OCI-M1 (cell line): Measurements from ENCODE around the gene DCHS1.

ENCODE experiments used
- DNase-seq: peaks from one replicate; lab custom pipeline; 2025; lab: John Stamatoyannopoulos, UW

The DCHS1 gene

GRCh38 chr11:6610591-6610990, 45.0 kb downstream of the DCHS1 start:
- DNase-seq: no peak

DNA sequence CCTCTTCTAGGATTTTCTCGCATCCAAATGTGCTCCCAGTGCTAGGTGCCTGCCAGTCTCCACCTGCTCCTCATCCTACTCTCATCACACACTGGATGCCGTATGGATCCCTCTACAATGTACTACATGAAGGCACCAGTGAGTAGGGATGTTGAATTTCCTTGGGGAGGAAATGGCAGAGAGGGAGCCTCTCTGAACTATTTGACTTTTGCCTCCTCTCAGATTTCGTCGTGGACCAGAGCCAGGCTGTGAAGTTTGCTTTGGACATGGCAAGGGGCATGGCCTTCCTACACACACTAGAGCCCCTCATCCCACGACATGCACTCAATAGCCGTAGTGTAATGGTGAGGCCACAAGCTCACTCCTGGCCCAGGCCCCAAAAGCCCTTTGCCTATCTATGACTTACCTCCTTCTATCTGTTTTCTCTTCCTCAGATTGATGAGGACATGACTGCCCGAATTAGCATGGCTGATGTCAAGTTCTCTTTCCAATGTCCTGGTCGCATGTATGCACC, 46.0 kb downstream of the DCHS1 start:
- DNase-seq: no peak

DNA sequence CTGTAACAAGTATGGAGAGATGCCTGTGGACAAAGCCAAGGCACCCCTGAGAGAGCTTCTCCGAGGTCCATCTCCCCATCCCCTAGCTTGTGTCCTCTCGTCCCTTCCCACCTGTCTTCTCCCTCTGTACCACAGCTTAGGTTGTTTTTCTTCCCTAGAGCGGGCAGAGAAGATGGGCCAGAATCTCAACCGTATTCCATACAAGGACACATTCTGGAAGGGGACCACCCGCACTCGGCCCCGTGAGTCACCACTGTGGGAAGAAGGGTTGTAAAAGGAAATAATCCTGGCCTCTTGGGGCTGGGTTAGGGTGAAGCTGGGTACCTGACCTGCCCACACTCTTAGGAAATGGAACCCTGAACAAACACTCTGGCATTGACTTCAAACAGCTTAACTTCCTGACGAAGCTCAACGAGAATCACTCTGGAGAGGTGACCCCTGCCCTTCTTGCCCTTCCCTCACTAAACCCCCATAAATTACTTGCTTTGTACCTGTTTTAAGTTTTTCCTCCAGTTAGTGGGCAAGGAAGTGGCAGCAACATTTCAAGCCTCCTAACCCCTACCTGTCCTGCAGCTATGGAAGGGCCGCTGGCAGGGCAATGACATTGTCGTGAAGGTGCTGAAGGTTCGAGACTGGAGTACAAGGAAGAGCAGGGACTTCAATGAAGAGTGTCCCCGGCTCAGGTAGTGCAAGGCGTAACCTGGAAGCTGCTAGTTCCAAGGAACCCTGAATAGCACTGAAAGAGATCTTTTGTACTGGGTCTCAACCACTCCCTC, 46.7 kb downstream of the DCHS1 start:
- no peak for DNase-seq

DNA sequence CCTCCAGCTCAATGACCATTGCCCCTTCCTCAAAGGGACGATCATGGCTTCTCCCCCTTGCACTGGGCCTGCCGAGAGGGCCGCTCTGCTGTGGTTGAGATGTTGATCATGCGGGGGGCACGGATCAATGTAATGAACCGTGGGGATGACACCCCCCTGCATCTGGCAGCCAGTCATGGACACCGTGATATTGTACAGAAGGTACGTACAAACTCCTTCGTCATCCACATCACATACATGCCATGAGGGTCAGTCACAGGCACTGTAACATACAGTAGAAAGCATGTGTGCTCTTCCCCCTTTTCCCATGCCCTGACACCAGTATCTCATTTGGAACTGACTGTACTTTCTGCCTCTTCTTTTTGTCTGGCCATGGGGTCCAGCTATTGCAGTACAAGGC, 47.6 kb downstream of the DCHS1 start:
- no peak for DNase-seq

GRCh38 chr11:6607190-6607795, 48.3 kb downstream of the DCHS1 start:
- DNase-seq: peak; percentile 84

DNA sequence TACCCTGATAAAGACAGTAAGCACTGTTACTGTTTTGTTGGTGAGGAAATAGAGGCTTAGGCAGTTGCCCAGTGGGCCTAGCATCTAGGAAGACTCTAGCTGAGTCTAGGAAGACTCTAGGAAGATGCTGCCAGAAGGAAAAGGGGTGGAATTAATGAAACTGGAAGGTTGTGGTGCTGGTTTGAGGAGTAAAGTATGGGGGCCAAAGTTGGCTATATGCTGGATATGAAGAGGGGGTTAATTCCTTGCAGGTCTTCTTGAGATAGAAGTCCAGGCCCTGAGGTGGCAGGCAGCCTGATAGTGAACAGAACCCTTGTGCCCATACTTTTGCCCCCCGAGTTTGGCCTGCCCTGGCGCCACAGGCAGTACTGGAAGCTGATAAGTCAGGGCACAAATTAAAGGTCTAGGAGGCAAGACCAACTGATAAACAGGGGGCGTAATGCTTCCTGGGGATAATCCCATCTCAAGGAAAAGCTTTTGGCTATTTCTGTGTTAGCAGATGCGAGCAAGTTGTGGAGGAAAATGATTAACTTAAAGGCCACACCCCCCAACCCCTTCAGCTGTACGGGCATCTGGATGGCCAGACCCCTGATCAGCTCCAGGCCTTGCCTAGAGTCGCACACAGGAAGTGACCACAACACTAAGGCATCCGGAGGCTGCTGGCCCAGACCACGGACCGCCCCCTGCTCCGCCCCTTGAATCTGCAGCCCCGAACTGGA, 49.0 kb downstream of the DCHS1 start:
- DNase-seq: peak; percentile 93

GRCh38 chr11:6604790-6605189, 50.8 kb downstream of the DCHS1 start:
- DNase-seq: no peak

DNA sequence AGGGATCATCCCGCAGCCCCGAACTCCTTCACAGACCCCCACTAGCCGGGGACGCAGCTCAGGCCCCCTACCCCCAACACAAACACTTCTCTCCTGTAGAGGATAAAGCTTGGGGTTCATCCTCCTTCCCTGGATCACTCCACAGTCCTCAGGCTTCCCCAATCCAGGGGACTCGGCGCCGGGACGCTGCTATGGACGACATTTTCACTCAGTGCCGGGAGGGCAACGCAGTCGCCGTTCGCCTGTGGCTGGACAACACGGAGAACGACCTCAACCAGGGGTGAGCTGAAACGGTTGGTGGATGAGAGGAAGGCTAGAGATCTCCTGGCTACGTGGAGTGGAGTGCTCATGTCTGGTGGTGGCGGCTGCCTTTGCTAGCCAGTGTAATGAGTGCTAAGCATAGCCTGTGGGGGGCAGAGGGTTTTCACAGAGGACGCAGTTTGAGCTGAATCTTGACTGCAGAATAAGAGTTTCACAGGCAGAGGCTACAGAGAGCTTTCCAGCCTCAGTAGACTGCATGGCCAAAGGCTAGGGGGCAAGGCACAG, 51.5 kb downstream of the DCHS1 start:
- DNase-seq: peak; percentile 78

GRCh38 chr11:6603287-6604080, 52.1 kb downstream of the DCHS1 start, which contains the start of the genes ILK and RRP8:
ILK (plus strand) TSS chr11:6603774; CDS start chr11:6604272, 498 bp downstream.
RRP8 (minus strand) TSS chr11:6603616; CDS start chr11:6603502, 114 bp downstream.
- DNase-seq: peak; percentile 93

GRCh38 chr11:6602096-6602940, 53.3 kb downstream of the DCHS1 start:
- DNase-seq: no peak

DNA sequence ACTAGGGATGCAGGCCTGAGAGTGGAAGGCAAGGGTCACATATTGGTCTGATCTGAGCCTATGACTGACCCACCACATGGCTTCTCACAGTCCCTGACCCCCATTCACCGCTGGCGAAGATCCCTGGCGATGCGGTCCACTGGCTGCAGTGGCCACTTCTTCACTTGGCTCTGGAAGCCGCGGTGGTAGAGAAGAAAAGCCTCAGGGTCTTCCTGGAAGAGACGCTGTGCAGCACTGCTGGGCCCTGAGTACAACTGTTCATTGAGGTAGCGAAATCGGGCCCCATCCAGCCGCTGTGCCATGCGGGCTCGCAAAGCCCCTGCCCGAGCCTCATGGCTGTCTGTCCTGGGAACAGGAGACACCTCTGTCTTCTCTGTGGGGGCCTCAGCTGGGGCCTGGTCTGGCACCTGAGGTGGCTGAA, 54.6 kb downstream of the DCHS1 start:
- DNase-seq: no peak

GRCh38 chr11:6599881-6600390, 55.7 kb downstream of the DCHS1 start:
- no peak for DNase-seq

GRCh38 chr11:6599449-6599848, 56.2 kb downstream of the DCHS1 start:
- DNase-seq: no peak

GRCh38 chr11:6598555-6598954, 57.1 kb downstream of the DCHS1 start:
- DNase-seq: no peak

GRCh38 chr11:6596239-6596877, 59.3 kb downstream of the DCHS1 start:
- DNase-seq: no peak

DNA sequence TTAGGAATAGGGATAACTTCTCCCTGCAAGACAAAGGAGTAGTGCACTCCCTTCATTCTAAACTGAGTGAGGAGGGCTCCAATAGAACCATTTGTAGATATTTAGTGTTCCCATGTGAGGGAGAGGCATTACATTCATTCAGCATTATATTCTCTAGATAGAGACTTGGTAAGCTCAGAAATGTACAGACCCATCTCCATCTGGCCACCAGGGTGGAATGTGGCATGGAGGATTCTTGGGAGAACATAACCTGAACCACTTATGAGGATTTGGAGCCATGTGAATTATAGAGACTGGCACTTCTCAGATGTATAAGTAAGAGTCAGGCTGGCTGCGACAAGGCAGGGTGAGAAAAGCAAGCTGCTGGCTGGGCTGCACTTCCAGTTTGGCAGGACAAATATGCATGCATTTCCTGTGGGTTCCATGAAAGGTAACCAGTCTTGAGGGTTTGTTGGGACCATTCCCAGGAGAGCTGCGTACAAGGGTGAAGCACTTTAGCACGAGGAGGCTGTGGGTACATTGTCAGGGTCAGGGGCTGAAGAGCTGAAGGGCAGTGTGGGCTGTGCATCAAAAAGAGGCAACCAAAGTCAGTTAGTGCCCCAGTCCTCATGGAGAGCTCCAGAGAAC, 61.4 kb downstream of the DCHS1 start:
- no peak for DNase-seq

GRCh38 chr11:6588018-6588417, 67.6 kb downstream of the DCHS1 start:
- DNase-seq: no peak

DNA sequence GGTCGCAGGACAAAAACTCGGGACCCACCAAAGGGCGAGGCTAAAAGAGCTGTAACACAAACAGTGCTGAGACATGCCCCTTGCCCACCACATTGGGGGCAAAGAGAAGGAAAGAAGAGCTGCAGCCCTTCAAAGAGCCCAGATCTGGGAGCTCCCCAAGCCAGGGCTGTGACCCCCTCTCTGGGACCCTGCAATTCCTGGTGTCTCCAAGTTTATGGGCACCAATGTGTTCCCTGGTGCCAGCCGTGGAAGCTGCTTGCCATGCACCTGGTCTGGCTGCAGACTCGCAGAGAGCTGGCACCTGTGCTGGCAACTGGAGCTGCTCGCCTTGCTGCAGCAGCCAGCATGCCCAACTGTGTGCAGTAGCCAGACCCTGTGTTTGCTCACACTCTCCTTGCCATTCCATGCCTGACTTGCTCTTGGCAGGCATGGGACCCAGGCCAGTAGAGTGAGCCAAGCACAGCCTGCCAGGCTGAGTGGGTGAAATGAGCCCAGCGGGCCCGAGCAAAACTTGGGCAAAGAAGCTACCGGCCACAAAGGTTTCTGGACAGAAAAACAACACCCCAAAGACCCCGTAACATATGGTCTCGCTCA, 68.2 kb downstream of the DCHS1 start:
- DNase-seq: no peak
